Stimulated activated CD4-positive, alpha-beta T cell treated with anti-CD3 and anti-CD28 coated beads, Interleukin-4, amount 100 ng/mL, for 48 hours (primary cell): Measurements from ENCODE around the gene RPEL1.

Experiments
- DNase-seq, 2 donors: peaks; one replicate each; pipeline ENCODE4 v3.0.0-alpha.2; 2020; ENCODE audit warnings: low read depth in 2 of 2

Gene RPEL1

GRCh38 chr10:103280031-103280430 is 34.3 kb downstream of the RPEL1 start:
- no peak for DNase-seq

GRCh38 chr10:103280506-103280905 is 34.8 kb downstream of the RPEL1 start:
- no peak for DNase-seq

- DNase-seq: no peak
Measured at GRCh38 chr10:103281753-103282152, 36.1 kb downstream of the RPEL1 start.

GRCh38 chr10:103282961-103283360 is 37.3 kb downstream of the RPEL1 start:
- DNase-seq: no peak

- no peak for DNase-seq
Measured at GRCh38 chr10:103284170-103284569, 38.5 kb downstream of the RPEL1 start.

GRCh38 chr10:103287992-103288391 is 42.3 kb downstream of the RPEL1 start:
- no peak for DNase-seq

DNA sequence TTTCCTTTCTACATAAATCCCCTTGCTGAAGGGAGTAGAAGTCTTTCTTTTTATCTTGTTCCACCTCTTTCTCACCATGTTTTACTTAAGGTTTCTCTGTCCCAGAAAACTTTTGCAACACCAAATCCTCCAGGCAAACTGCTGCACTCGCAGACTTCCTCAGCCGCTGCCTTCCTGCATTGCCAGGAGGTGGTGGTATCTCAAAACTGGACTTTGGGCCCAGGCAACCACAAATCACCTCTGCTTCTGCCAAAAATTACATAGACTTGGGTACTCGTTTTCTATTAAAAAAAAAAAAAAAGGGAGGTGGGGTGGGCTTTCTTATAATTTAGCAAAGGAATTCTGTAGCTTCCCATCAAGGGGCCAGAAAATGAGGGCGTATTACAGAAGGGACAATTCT is 45.9 kb downstream of the RPEL1 start:
- DNase-seq: no peak

GRCh38 chr10:103295374-103296015 is 49.8 kb downstream of the RPEL1 start:
- no peak for DNase-seq
